Ovary (tissue), 3 donors: ENCODE measurements around the gene TLR3.

ENCODE experiments used
- CTCF ChIP-seq, 3 donors: fragments of 450-650 bp in 2 of 3; fragments of 200-600 bp in 1 of 3; IDR thresholded peaks; one replicate each; pipeline versions ENCODE4 v1.5.1 to v1.8.0; 2016 to 2022; ENCODE audit warnings: antibody characterized with exemption in 3 of 3, mild to moderate bottlenecking in 1 of 3
- POLR2A ChIP-seq: fragments of 450-650 bp; IDR thresholded peaks from one replicate; pipeline ENCODE4 v1.6.1; 2017; ENCODE audit warnings: antibody characterized with exemption, mild to moderate bottlenecking, moderate library complexity
- donor health status: DM: no; HTN: no; CAD: no.

GRCh38 chr4:186092296-186092695, 23.3 kb downstream of the TLR3 start:
- TF ChIP-seq POLR2A: no peak
- no peak for TF ChIP-seq CTCF (IDR thresholded peaks at IDR 0.05)
